ENCODE results near the gene PDE1A. TPM values are rescaled to one million over a fixed set of nuclear protein-coding genes. Genes with fewer than 3 reads are reported as not detected.

Gene PDE1A
- total and polyA plus RNA-seq, 5 experiments from 2014 or later: not detected

GRCh38 chr2:182240862-182241371 is 185.9 kb downstream of the PDE1A start:
- H3K4me3 Mint-ChIP-seq: no peak overlapping the region
- peaks cover 0 to 4% (median 0%) of the 10 kb centered on the region in 4 donors for H3K4me1 Mint-ChIP-seq
- POLR2A ChIA-PET: no interaction called here
- H3K27ac Mint-ChIP-seq: no peak overlapping the region
- H3K27me3 Mint-ChIP-seq: peaks cover 0 to 6% (median 1%) of the 10 kb centered on the region in 5 donors
- H3K9me3 Mint-ChIP-seq: no peaks in the 10 kb centered on the region
- ATAC-seq (no peak), DNase-seq (peak in 2 of 10 donors; percentile 3 to 6)
- no peaks in the 10 kb centered on the region for H3K36me3 Mint-ChIP-seq

DNA sequence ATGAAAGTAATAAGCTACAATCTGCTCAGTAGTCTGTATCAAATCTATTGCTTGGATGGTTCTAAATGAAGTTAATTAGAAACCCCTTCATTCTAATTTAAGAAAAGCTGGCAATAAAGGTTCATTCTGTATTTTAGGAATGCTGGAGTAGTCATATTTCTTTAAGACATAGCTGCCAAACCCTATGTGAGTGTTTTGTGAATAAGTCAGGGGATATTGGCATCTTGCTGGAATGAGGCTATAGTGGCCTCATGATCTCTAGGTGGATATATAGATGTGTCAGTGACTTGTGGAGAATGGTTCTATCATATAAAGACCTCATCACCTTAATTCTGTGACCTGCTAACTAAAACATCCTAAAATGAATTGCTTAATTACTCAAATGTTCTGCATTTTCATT is 196.3 kb downstream of the PDE1A start:
- H3K36me3 Mint-ChIP-seq: no peaks in the 10 kb centered on the region

GRCh38 chr2:182229297-182229696 is 197.5 kb downstream of the PDE1A start:
- H3K36me3 Mint-ChIP-seq: no peaks in the 10 kb centered on the region
- H3K27ac Mint-ChIP-seq: no peak overlapping the region
- peaks cover 0 to 5% (median 0%) of the 10 kb centered on the region in 5 donors for H3K27me3 Mint-ChIP-seq
- ATAC-seq (no peak), DNase-seq (no peak)
- no peak overlapping the region for H3K4me3 Mint-ChIP-seq
- POLR2A ChIA-PET: no interaction called here
- H3K9me3 Mint-ChIP-seq: no peaks in the 10 kb centered on the region
- H3K4me1 Mint-ChIP-seq: no peaks in the 10 kb centered on the region

More for the DNA sequence above, 196.3 kb downstream of the PDE1A start:
- Mint-ChIP-seq H3K9me3 (no peaks in the 10 kb centered on the region), H3K27me3 (no peaks in the 10 kb centered on the region), H3K4me3 (no peak overlapping the region), H3K4me1 (no peaks in the 10 kb centered on the region), H3K27ac (no peak overlapping the region)
- POLR2A ChIA-PET: no interaction called here
- DNase-seq (no peak), ATAC-seq (no peak)

GRCh38 chr2:182228741-182229140 is 198.1 kb downstream of the PDE1A start:
- Mint-ChIP-seq H3K27me3 (peaks cover 0 to 5% (median 0%) of the 10 kb centered on the region in 5 donors), H3K4me1 (no peaks in the 10 kb centered on the region), H3K4me3 (no peak overlapping the region), H3K27ac (no peak overlapping the region), H3K9me3 (no peaks in the 10 kb centered on the region), H3K36me3 (no peaks in the 10 kb centered on the region)
- ATAC-seq: no peak
- DNase-seq: no peak
- POLR2A ChIA-PET: no interaction called here

GRCh38 chr2:182228073-182228473 is 198.8 kb downstream of the PDE1A start:
- POLR2A ChIA-PET: no interaction called here
- Mint-ChIP-seq H3K4me1 (no peaks in the 10 kb centered on the region), H3K27me3 (peaks cover 0 to 5% (median 0%) of the 10 kb centered on the region in 5 donors), H3K9me3 (no peaks in the 10 kb centered on the region), H3K36me3 (no peaks in the 10 kb centered on the region), H3K4me3 (no peak overlapping the region), H3K27ac (no peak overlapping the region)
- no peak for DNase-seq
- ATAC-seq: no peak

DNA sequence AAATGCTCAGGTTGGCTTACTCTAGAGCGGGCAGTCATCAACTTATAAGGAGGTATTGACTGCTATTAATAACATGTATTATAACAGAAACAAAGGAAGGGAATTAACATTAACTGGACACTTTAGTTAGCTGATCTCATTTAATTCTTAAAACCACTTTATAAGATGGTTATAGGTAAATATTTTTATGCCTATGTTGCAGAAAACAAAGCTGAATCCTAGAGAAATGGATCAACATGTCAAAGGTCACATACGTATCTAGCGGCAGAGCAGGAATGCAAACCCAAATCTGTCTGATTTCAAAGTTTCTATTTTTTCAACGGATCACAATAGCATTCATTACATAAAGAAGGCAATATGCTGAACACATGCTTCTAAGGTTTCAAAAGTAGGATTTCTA is 200.0 kb downstream of the PDE1A start:
- no peak for ATAC-seq
- Mint-ChIP-seq H3K27ac (no peak overlapping the region), H3K4me1 (no peaks in the 10 kb centered on the region), H3K9me3 (no peaks in the 10 kb centered on the region), H3K36me3 (no peaks in the 10 kb centered on the region), H3K4me3 (no peak overlapping the region), H3K27me3 (peaks cover 0 to 5% (median 0%) of the 10 kb centered on the region in 5 donors)
- POLR2A ChIA-PET: no interaction called here
- no peak for DNase-seq

DNA sequence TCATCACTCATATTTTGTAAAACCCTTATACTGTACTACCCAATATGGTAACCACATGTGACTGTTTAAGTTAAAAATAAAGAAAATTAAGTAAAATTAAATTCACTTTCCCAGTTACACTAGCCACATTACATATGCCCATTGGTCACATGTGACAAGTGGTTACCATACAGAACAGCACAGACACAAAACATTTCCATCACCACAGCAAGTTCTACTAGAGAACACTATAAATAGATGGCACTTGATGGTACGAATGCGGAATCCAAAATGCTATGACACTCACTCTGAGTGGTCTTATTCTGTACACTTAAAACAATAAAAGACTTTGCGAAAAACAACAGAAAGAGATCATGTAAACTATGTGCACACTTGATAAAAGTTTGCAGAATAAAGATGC is 202.2 kb downstream of the PDE1A start:
- no peak overlapping the region for H3K27ac Mint-ChIP-seq
- no peak for DNase-seq
- peaks cover 0 to 8% (median 2%) of the 10 kb centered on the region in 5 donors for H3K27me3 Mint-ChIP-seq
- H3K9me3 Mint-ChIP-seq: no peaks in the 10 kb centered on the region
- H3K36me3 Mint-ChIP-seq: no peaks in the 10 kb centered on the region
- ATAC-seq: no peak
- no peak overlapping the region for H3K4me3 Mint-ChIP-seq
- H3K4me1 Mint-ChIP-seq: no peaks in the 10 kb centered on the region
- POLR2A ChIA-PET: no interaction called here

GRCh38 chr2:182220998-182221397 is 205.8 kb downstream of the PDE1A start:
- Mint-ChIP-seq H3K36me3 (no peaks in the 10 kb centered on the region), H3K27ac (no peak overlapping the region), H3K9me3 (peaks cover 0 to 3% (median 0%) of the 10 kb centered on the region in 9 donors), H3K27me3 (peaks cover 0 to 11% (median 3%) of the 10 kb centered on the region in 5 donors), H3K4me1 (no peaks in the 10 kb centered on the region), H3K4me3 (no peak overlapping the region)
- ATAC-seq (no peak), DNase-seq (no peak)
- POLR2A ChIA-PET: no interaction called here

- no peak for ATAC-seq
- no peaks in the 10 kb centered on the region for H3K4me1 Mint-ChIP-seq
- POLR2A ChIA-PET: no interaction called here
- no peak for DNase-seq
- H3K27me3 Mint-ChIP-seq: peaks cover 0 to 11% (median 3%) of the 10 kb centered on the region in 5 donors
- H3K27ac Mint-ChIP-seq: no peak overlapping the region
- H3K9me3 Mint-ChIP-seq: peaks cover 0 to 3% (median 0%) of the 10 kb centered on the region in 9 donors
- H3K36me3 Mint-ChIP-seq: no peaks in the 10 kb centered on the region
- no peak overlapping the region for H3K4me3 Mint-ChIP-seq
Observed at GRCh38 chr2:182220335-182220734, 206.5 kb downstream of the PDE1A start.

- H3K4me3 Mint-ChIP-seq: no peak overlapping the region
- H3K9me3 Mint-ChIP-seq: peaks cover 0 to 9% (median 0%) of the 10 kb centered on the region in 9 donors
- POLR2A ChIA-PET: no interaction called here
- peaks cover 2 to 19% (median 7%) of the 10 kb centered on the region in 5 donors for H3K27me3 Mint-ChIP-seq
- DNase-seq: no peak
- H3K4me1 Mint-ChIP-seq: no peaks in the 10 kb centered on the region
- H3K27ac Mint-ChIP-seq: no peak overlapping the region
- H3K36me3 Mint-ChIP-seq: no peaks in the 10 kb centered on the region
- ATAC-seq: no peak
Observed at GRCh38 chr2:182210669-182211068, 216.2 kb downstream of the PDE1A start.

DNA sequence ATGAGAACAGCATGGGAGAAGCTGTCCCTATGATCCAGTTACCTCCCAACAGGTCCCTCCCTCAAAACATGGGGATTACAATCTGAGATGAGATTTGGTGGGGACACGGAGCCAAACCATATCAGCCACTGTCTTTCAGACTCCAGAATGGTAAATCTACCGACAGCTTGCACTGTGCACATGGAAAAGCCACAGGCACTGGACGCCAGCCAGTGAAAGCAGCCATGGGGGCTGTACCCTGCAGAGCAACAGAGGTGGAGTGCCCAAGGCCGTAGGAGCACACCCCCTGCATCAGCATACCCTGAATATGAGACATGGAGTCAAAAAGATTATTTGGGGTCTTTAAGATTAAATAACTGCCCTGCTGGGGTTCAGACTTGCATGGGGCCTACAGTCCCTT is 218.4 kb downstream of the PDE1A start:
- Mint-ChIP-seq H3K9me3 (peaks cover 0 to 9% (median 0%) of the 10 kb centered on the region in 9 donors), H3K27ac (no peak overlapping the region), H3K4me3 (no peak overlapping the region), H3K27me3 (peaks cover 4 to 19% (median 7%) of the 10 kb centered on the region in 5 donors), H3K4me1 (no peaks in the 10 kb centered on the region), H3K36me3 (no peaks in the 10 kb centered on the region)
- DNase-seq (no peak), ATAC-seq (no peak)
- POLR2A ChIA-PET: no interaction called here

DNA sequence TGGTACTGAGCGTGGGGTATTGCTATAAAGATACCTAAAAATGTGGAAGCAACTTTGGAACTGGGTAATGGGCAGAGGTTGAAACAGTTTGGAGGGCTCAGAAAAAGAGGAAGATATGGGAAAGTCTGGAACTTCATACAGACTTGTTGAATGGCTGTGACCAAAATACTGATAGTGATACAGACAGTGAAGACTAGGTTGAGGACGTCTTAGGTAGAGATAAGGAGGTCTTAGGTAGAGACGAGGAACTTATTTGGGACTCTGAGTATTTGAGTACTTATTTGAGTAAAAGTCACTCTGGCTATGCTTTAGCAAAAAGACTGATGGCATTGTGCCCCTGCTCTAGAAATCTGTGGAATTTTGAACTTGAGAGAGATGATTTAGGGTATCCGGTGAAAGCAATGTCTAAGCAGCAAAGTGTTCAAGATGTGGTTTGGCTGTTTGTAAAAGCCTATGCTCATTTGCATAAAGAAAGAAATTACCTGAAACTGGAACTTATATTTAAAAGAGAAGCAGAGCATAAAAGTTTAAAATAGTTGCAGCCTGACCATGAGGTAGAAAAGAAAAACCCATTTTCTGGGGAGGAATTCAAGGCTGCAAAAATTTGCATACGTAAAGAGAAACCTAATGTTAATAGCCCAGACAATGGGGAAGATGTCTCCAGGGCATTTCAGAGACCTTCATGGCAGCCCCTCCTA is 219.6 kb downstream of the PDE1A start:
- ATAC-seq: no peak
- H3K27ac Mint-ChIP-seq: peak overlapping the region in 1 of 10 donors; percentile 15
- POLR2A ChIA-PET: no interaction called here

DNA sequence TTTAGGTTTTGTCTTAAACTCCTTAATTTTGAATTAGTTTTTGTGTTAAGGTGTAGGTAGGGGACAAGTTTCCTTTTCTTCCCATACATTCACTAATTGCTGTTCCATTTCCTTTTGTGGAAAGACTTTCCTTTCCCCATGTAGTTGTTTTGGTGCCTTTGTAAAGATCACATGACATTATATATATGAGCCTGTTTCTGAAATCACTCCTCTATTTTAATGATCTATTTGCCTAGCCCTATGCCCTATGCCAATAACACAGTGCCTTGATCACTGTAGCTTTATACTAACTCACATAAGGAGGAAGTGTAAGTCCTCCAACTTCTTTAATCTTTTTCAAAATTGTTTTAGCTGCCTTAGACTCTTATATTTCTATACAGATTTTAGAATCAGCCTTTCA is 229.3 kb downstream of the PDE1A start:
- Mint-ChIP-seq H3K27ac (no peak overlapping the region), H3K9me3 (no peaks in the 10 kb centered on the region), H3K27me3 (peaks cover 0 to 4% (median 2%) of the 10 kb centered on the region in 5 donors), H3K4me1 (no peaks in the 10 kb centered on the region), H3K36me3 (no peaks in the 10 kb centered on the region), H3K4me3 (no peak overlapping the region)
- POLR2A ChIA-PET: no interaction called here
- ATAC-seq (no peak), DNase-seq (no peak)

More for the DNA sequence above, 219.6 kb downstream of the PDE1A start:
- no peaks in the 10 kb centered on the region for H3K4me1 Mint-ChIP-seq
- H3K9me3 Mint-ChIP-seq: peaks cover 0 to 9% (median 0%) of the 10 kb centered on the region in 9 donors
- no peaks in the 10 kb centered on the region for H3K36me3 Mint-ChIP-seq
- peaks cover 4 to 19% (median 7%) of the 10 kb centered on the region in 5 donors for H3K27me3 Mint-ChIP-seq
- no peak overlapping the region for H3K4me3 Mint-ChIP-seq
- no peak for DNase-seq

DNA sequence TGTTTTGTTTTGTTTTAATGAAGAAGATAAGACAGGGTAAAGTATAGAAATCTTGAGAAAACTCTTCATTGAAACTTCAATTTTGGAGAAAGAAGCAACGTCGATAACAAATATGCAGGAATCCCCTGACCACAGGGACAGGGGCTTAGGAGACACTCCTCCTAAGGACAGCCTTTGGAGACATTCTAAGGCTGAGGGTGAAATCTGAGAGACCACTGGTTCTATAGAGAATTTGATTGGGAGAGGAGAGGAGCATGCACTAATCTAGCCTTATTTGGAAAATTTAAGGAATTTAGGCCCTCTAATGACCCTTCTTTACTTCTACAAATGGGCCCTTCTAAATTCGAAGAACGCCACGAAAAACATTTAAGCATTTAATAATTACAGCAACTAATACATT is 233.5 kb downstream of the PDE1A start:
- Mint-ChIP-seq H3K27me3 (peaks cover 0 to 6% (median 2%) of the 10 kb centered on the region in 5 donors), H3K4me1 (no peaks in the 10 kb centered on the region), H3K36me3 (no peaks in the 10 kb centered on the region), H3K9me3 (no peaks in the 10 kb centered on the region), H3K27ac (no peak overlapping the region), H3K4me3 (no peak overlapping the region)
- POLR2A ChIA-PET: no interaction called here
- DNase-seq (no peak), ATAC-seq (no peak)
